GM12878 (cell line): ENCODE data around the gene SPI1. TPM values are rescaled to one million over a fixed set of nuclear protein-coding genes. Genes with fewer than 3 reads are reported as not detected.

Source experiments
- ATAC-seq: fragments of 200-7000 bp; cut with Tn5 transposase; 3 replicates; pipeline ENCODE4 v1.9.1; 2020; ENCODE audit warnings: mild to moderate bottlenecking, moderate library complexity
- BruUV-seq: library from RNA; stranded (reverse); fragments of 400-500 nt; replicated peaks from 2 replicates; lab custom pipeline; 2021; lab: Mats Ljungman, UMichigan
- CTCF ChIA-PET: fragments of 300-600 bp; sonication (Branson Sonifier 250); formaldehyde crosslinking; extraction: SDS; loops from one replicate; lab custom pipeline; 2021; ENCODE audit warnings: inconsistent platforms; lab: Yijun Ruan, JAX
- POLR2A ChIA-PET: fragments of 350-600 bp; formaldehyde crosslinking; extraction: SDS; loops from one replicate; lab custom pipeline; 2021; ENCODE audit warnings: inconsistent platforms; lab: Charles Lee
- RAD21 ChIA-PET: fragments of 300-600 bp; sonication (Branson Sonifier 250); formaldehyde crosslinking; loops from one replicate; lab custom pipeline; 2023; ENCODE audit warnings: antibody characterized with exemption; ENCODE audit not compliant: unreplicated experiment; lab: Charles Lee
- SMC1A ChIA-PET: fragments of 300-600 bp; sonication (Branson Sonifier 250); formaldehyde crosslinking; loops from one replicate; lab custom pipeline; 2023; ENCODE audit not compliant: unreplicated experiment, uncharacterized antibody; lab: Charles Lee
- DNase-seq: peaks from one replicate; pipeline ENCODE4 v3.0.0-alpha.2; 2011; ENCODE audit warnings: low read depth, low spot score
- FAIRE-seq: peaks from 3 replicates; lab custom pipeline; 2011; peaks lifted over from hg19 to GRCh38; lab: Jason Lieb, UNC
- H2AFZ ChIP-seq: 2 replicates; pipeline ENCODE4 v1.6.0; 2011; ENCODE audit warnings: low read depth, low read length, control low read depth; ENCODE audit not compliant: control insufficient read depth
- H3K27ac ChIP-seq: 2 replicates; pipeline ENCODE4 v1.5.1; 2011; ENCODE audit warnings: control low read depth; ENCODE audit not compliant: control insufficient read depth, insufficient read depth
- H3K27me3 ChIP-seq, 2 experiments: replicated peaks in 1 of 2; 2 replicates each; pipeline versions ENCODE4 v1.6.0 to v1.6.1; 2011; ENCODE audit warnings: low read length in 1 of 2; ENCODE audit not compliant: control insufficient read depth in 2 of 2, insufficient read depth in 2 of 2
- H3K36me3 ChIP-seq, 2 experiments: 2 replicates each; pipeline ENCODE4 v1.5.1; 2011; ENCODE audit warnings: low read length in 1 of 2; ENCODE audit not compliant: control insufficient read depth in 2 of 2, insufficient read depth in 2 of 2
- H3K4me1 ChIP-seq: 2 replicates; pipeline ENCODE4 v1.6.1; 2011; ENCODE audit warnings: mild to moderate bottlenecking, low read length, moderate library complexity, mixed read lengths; ENCODE audit not compliant: control insufficient read depth, insufficient read depth
- H3K4me2 ChIP-seq: 2 replicates; pipeline ENCODE4 v1.6.0; 2011; ENCODE audit warnings: control low read depth; ENCODE audit not compliant: control insufficient read depth, insufficient read depth
- H3K4me3 ChIP-seq: fragments of 200-600 bp; sonication (generic); 2 replicates; pipeline ENCODE4 v1.5.1; 2016
- H3K79me2 ChIP-seq: 2 replicates; pipeline ENCODE4 v1.6.0; 2011; ENCODE audit warnings: low read length; ENCODE audit not compliant: control insufficient read depth, insufficient read depth
- H3K9ac ChIP-seq: 2 replicates; pipeline ENCODE4 v1.8.0; 2011; ENCODE audit warnings: low read length, control low read depth, mixed read lengths; ENCODE audit not compliant: control insufficient read depth, insufficient read depth
- H3K9me3 ChIP-seq: replicated peaks from 3 replicates; pipeline ENCODE4 v1.5.1; 2011; ENCODE audit warnings: mild to moderate bottlenecking, low read length; ENCODE audit not compliant: control insufficient read depth, insufficient read depth
- H4K20me1 ChIP-seq: 2 replicates; pipeline ENCODE4 v1.6.0; 2011; ENCODE audit not compliant: control insufficient read depth, insufficient read depth
- ATF3 ChIP-seq: IDR thresholded peaks from 2 replicates; pipeline ENCODE4 v1.6.1; 2011; ENCODE audit warnings: low read depth, mild to moderate bottlenecking, low read length, moderate library complexity, borderline replicate concordance; ENCODE audit errors: extremely low read depth
- E2F4 ChIP-seq: IDR thresholded peaks from 2 replicates; pipeline ENCODE4 v1.6.1; 2012; ENCODE audit warnings: low read depth, low read length, improper control_type of control experiment
- E2F8 ChIP-seq: fragments of 450-650 bp; IDR thresholded peaks from 2 replicates; pipeline ENCODE4 v1.6.1; 2018; ENCODE audit warnings: mild to moderate bottlenecking, low read depth, moderate library complexity; ENCODE audit not compliant: partially characterized antibody
- HDGF ChIP-seq: fragments of 450-650 bp; IDR thresholded peaks from 2 replicates; pipeline ENCODE4 v1.6.1; 2016; ENCODE audit warnings: antibody characterized with exemption
- KDM1A ChIP-seq: fragments of 200-600 bp; sonication (generic); IDR thresholded peaks from 2 replicates; pipeline ENCODE4 v1.6.1; 2016; ENCODE audit warnings: borderline replicate concordance
- MYC ChIP-seq: IDR thresholded peaks from 2 replicates; pipeline ENCODE4 v1.6.1; 2011; ENCODE audit warnings: mild to moderate bottlenecking, low read length, moderate library complexity, inconsistent platforms; ENCODE audit not compliant: insufficient read depth, insufficient replicate concordance, insufficient read length, severe bottlenecking
- PAX5 ChIP-seq: IDR thresholded peaks from 2 replicates; pipeline ENCODE4 v1.6.1; 2011; ENCODE audit warnings: low read depth, low read length, borderline replicate concordance
- POLR2AphosphoS5 ChIP-seq: IDR thresholded peaks from 2 replicates; pipeline ENCODE4 v1.6.1; 2011; ENCODE audit warnings: mild to moderate bottlenecking, low read length, inconsistent platforms
- STAT1 ChIP-seq: fragments of 450-650 bp; conservative IDR thresholded peaks from 2 replicates; pipeline ENCODE4 v1.6.1; 2014; ENCODE audit warnings: antibody characterized with exemption, mild to moderate bottlenecking
- ZNF217 ChIP-seq: fragments of 450-650 bp; IDR thresholded peaks from 2 replicates; pipeline ENCODE4 v1.6.1; 2017; ENCODE audit warnings: antibody characterized with exemption, mild to moderate bottlenecking
- WGBS: methylation state at CpG from one replicate; pipeline ENCODE4 v1.1.6; 2016; ENCODE audit warnings: low lambda C conversion rate; ENCODE audit not compliant: insufficient replicate concordance, insufficient coverage; ENCODE audit errors: missing lambda C conversion rate; 5-methylcytosine and 5-hydroxymethylcytosine counted together
- in situ Hi-C: fragments of 300-500 bp; cut with MboI; formaldehyde crosslinking; loops from 9 replicates; pipeline ENCODE4 v1.14.3; 2018; ENCODE audit warnings: mixed read lengths
- intact Hi-C: fragments of 100-400 bp; cut with micrococcal nuclease; formaldehyde crosslinking; loops from one replicate; pipeline ENCODE4 v1.14.2; 2022; ENCODE audit not compliant: unreplicated experiment
- polyA plus RNA-seq, 11 experiments: library from polyadenylated mRNA; depleted of rRNA in 4 of 11; unstranded in 6 of 11; stranded (reverse) in 5 of 11; fragments of >200 nt; fragmentation: Nextera tagmentation in 4 of 11; fragmentation: Illumina TruSeq in 1 of 11; extraction: Ambion mirVana in 4 of 11; extraction: Trizol in 1 of 11; gene quantifications; 1 replicate in 1 of 11; 2 replicates in 10 of 11; pipeline versions ENCODE4 v1.2.1 to v1.2.3, GENCODE V29; 2011 to 2016; ENCODE audit warnings: inconsistent platforms in 2 of 11, missing spikeins in 2 of 11, low read depth in 1 of 11
- total RNA-seq, 4 experiments: library from RNA; depleted of rRNA in 3 of 4; stranded (reverse); fragments of >200 nt in 3 of 4; fragmentation: Illumina TruSeq in 1 of 4; extraction: Trizol in 1 of 4; gene quantifications; 2 replicates each; pipeline versions ENCODE4 v1.2.1 to v1.2.3, GENCODE V29; 2013 to 2021

The SPI1 gene
- total and polyA plus RNA-seq, 10 of the 15 experiments (the other 5 are each of a cell fraction or from before 2014, with no cell fraction given) = 0.05 to 31.1 (median 9.7) TPM

- Histone ChIP-seq H3K9me3 (no peaks in the 10 kb centered on the region), H3K36me3 (no peaks in the 10 kb centered on the region), H3K27ac (no peak overlapping the region), H2AFZ (no peak overlapping the region; the same call in 1 of the 2 replicates), H4K20me1 (no peaks in the 10 kb centered on the region), H3K4me3 (no peak overlapping the region), H3K27me3 (no peaks in the 10 kb centered on the region), H3K4me2 (no peak overlapping the region), H3K4me1 (peaks cover 16% of the 10 kb centered on the region), H3K79me2 (no peaks in the 10 kb centered on the region), H3K9ac (no peak overlapping the region)
- ChIA-PET RAD21 (no interaction called here), CTCF (interaction anchor here (0.6 to 2.6 kb wide), 5 partner anchors 10 to 1295 kb away, joined by 3 to 14 read pairs (median 4); partner anchors contain the start of gene SPI1), POLR2A (interaction anchor here (0.6 to 8.5 kb wide), 4 partner anchors 9 to 14 kb away, joined by 3 to 94 read pairs (median 23); partner anchors contain the start of gene SPI1), SMC1A (interaction anchor here (0.6 to 2.1 kb wide), 7 partner anchors 9 to 117 kb away, joined by 3 to 6 read pairs (median 4); no protein-coding TSS in a partner anchor)
- TF ChIP-seq ZNF217 (no peak), PAX5 (no peak), POLR2AphosphoS5 (no peak), STAT1 (no peak), E2F8 (no peak), KDM1A (no peak), ATF3 (no peak), HDGF (no peak), MYC (no peak), E2F4 (no peak)
- in situ Hi-C loops (no loop called here), intact Hi-C loops (no loop called here)
- FAIRE-seq (no peak), DNase-seq (no peak), ATAC-seq (no peak)
- WGBS = 59% methylated on average over 13 of the region's 13 CpGs
- no TSS peak for BruUV-seq
Measured at GRCh38 chr11:47387944-47388696, 9.8 kb upstream of the SPI1 start.
